GM12872 (cell line): ENCODE data around the gene SPP2.

Experiments used
- CTCF ChIP-seq: IDR thresholded peaks from 3 replicates; pipeline ENCODE4 v1.5.1; 2011; ENCODE audit warnings: low read depth, mild to moderate bottlenecking, low read length, moderate library complexity; ENCODE audit not compliant: insufficient read depth

The SPP2 gene

GRCh38 chr2:234027641-234028040 lies 22.9 kb upstream of the SPP2 start:
- TF ChIP-seq CTCF, result no peak

DNA sequence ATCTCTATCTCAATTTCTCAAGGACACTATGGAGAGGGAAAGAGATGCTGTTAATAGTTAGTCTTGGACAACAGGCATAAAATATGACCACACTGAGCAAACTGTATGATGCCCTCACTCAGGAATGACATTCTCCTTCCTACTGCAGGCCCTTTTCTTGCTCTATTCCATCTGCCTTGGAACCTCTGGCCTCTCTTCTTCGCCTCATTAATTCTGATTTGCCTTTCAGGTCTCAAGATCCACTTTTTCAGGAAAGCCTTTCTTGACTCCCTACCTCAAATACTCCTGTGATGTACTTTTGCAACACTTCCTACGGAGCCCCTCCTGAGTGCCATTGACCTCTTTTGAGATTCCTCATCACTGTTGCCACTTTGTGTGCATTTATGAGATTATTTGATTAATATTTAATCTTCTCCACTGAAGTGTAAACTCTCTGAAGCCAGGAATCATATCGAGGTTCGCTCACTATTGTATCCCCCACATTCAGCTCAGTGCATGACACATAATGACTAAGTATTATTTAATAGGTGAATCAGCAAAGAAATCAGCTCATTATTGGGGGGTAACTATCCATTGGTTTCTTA lies 21.3 kb upstream of the SPP2 start:
- no peak for TF ChIP-seq CTCF

DNA sequence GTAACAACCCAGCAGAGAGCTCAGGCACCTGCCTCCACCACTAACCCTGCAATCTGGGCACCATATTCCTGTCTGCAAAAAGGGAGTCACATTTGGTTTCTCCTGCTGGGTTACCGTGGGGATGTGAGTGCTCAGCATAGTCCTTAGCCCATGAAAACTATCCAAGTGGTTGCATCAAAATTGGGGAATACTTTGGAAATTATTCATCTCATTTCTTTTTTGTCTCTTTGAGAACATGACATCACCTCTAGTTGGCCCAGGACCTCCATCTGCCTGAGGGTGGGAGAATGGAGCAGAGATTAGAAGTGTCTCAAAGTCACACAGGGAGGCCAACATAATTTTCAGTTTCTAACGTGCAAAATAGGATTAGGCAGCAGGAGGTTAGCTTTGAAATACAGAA lies 19.3 kb upstream of the SPP2 start:
- no peak for TF ChIP-seq CTCF

DNA sequence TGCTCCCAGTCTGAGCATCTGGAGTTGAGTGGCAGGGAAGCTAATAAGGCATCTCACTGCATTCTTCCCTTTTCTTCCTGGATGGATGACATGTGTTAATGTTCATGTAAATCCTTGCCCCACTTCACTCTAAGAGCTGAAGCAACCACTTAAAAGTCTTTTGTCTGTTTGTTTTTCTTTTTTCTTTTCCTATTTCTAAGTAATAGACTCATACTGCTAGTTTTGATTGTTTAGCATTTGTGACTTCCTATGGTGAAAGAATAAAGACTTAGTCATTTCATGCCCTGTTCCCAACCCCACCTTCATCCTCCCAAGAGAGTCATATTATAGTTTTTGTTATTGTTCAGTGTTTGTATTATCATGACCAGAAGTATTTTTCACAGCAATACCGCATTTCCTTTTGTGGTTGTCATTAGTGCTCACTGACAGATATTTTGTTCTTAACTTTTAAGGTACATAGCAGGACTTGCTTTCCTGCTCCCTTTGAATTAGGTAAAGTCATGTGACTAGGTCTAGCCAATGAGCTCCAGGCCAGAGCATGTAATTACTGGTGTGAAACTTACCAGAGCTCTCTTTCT lies 18.1 kb upstream of the SPP2 start:
- no peak for TF ChIP-seq CTCF

GRCh38 chr2:234033174-234033573 lies 17.3 kb upstream of the SPP2 start:
- no peak for TF ChIP-seq CTCF

- TF ChIP-seq CTCF, result no peak
Observed at GRCh38 chr2:234033885-234034284, 16.6 kb upstream of the SPP2 start.

- no peak for TF ChIP-seq CTCF
Observed at GRCh38 chr2:234038076-234038802, 12.3 kb upstream of the SPP2 start.
